Endodermal cell (in vitro differentiated cells): ENCODE measurements around the gene TNFRSF19. TPM values are rescaled to one million over a fixed set of nuclear protein-coding genes. Genes with fewer than 3 reads are reported as not detected.

Experiments used
- DNase-seq: peaks from one replicate; pipeline ENCODE4 v3.0.0-alpha.2; 2017
- H3K27ac ChIP-seq: 2 replicates; pipeline ENCODE4 v1.5.1; 2013; ENCODE audit warnings: mild to moderate bottlenecking, low read depth, low read length, moderate library complexity
- H3K27me3 ChIP-seq: 2 replicates; pipeline ENCODE4 v1.6.1; 2013; ENCODE audit warnings: mild to moderate bottlenecking, low read length, moderate library complexity; ENCODE audit not compliant: insufficient read depth, control insufficient read depth, poor library complexity, severe bottlenecking
- H3K36me3 ChIP-seq: 2 replicates; pipeline ENCODE4 v1.7.0; 2013; ENCODE audit warnings: mild to moderate bottlenecking, low read length, moderate library complexity; ENCODE audit not compliant: control insufficient read depth, insufficient read depth
- H3K4me1 ChIP-seq: one replicate; pipeline ENCODE4 v1.7.0; 2013; ENCODE audit warnings: low read length; ENCODE audit not compliant: control insufficient read depth, insufficient read depth
- H3K4me3 ChIP-seq: 2 replicates; pipeline ENCODE4 v1.5.1; 2013; ENCODE audit warnings: mild to moderate bottlenecking, low read length, moderate library complexity
- H3K9ac ChIP-seq: 2 replicates; pipeline ENCODE4 v1.6.1; 2013; ENCODE audit warnings: mild to moderate bottlenecking, low read length, moderate library complexity; ENCODE audit not compliant: poor library complexity, severe bottlenecking; ENCODE audit errors: extremely low read depth
- H3K9me3 ChIP-seq: 2 replicates; pipeline ENCODE4 v1.6.1; 2013; ENCODE audit warnings: mild to moderate bottlenecking, low read length, moderate library complexity; ENCODE audit not compliant: control insufficient read depth
- H3K27ac Mint-ChIP-seq: 2 replicates; pipeline ENCODE4 v1.8.0; 2020; ENCODE audit warnings: mixed read lengths
- H3K27me3 Mint-ChIP-seq: 2 replicates; pipeline ENCODE4 v1.8.0; 2021; ENCODE audit warnings: mild to moderate bottlenecking, mixed read lengths; ENCODE audit not compliant: insufficient read depth
- H3K36me3 Mint-ChIP-seq: 2 replicates; pipeline ENCODE4 v1.8.0; 2020; ENCODE audit warnings: low read depth, mixed read lengths
- H3K4me1 Mint-ChIP-seq: 2 replicates; pipeline ENCODE4 v1.8.0; 2020; ENCODE audit warnings: mixed read lengths
- H3K4me3 Mint-ChIP-seq: 2 replicates; pipeline ENCODE4 v1.8.0; 2020; ENCODE audit warnings: mild to moderate bottlenecking, moderate library complexity, mixed read lengths
- H3K9me3 Mint-ChIP-seq: 2 replicates; pipeline ENCODE4 v1.8.0; 2020; ENCODE audit warnings: mild to moderate bottlenecking, mixed read lengths
- CTCF ChIP-seq: fragments of 200-600 bp; sonication (generic); conservative IDR thresholded peaks from 2 replicates; pipeline ENCODE4 v1.5.0; 2021; ENCODE audit warnings: antibody characterized with exemption, mild to moderate bottlenecking
- WGBS, 2 experiments: methylation state at CpG; one replicate each; pipeline versions ENCODE4 v1.1.5 to v1.1.7; 2013; ENCODE audit warnings: missing lambda C conversion rate in 2 of 2, mixed read lengths in 1 of 2; ENCODE audit not compliant: insufficient coverage in 1 of 2, insufficient read length in 1 of 2; 5-methylcytosine and 5-hydroxymethylcytosine counted together
- total RNA-seq, 2 donors: library from RNA; stranded (reverse); fragmentation: NEBNext Ultra II Directional in 1 of 2; extraction: Animal tissue kit (Norgen Biotek cat#: 25700) in 1 of 2; gene quantifications; 2 replicates in 1 of 2; 3 replicates in 1 of 2; pipeline ENCODE4 v1.2.1, GENCODE V29; 2021

The TNFRSF19 gene
- total RNA-seq, 2 donors from 2014 or later, result 9.2 to 13.0 TPM

GRCh38 chr13:23724196-23724970, 154.2 kb downstream of the TNFRSF19 start:
- peak; percentile 56 for DNase-seq
- Histone ChIP-seq H3K9me3 (no peaks in the 10 kb centered on the region), H3K27me3 (no peaks in the 10 kb centered on the region), H3K4me3 (no peak overlapping the region), H3K4me1 (no peaks in the 10 kb centered on the region), H3K27ac (no peak overlapping the region), H3K36me3 (no peaks in the 10 kb centered on the region), H3K9ac (no peak overlapping the region)
- no peaks in the 10 kb centered on the region for H3K4me1 Mint-ChIP-seq
- no peak overlapping the region for H3K27ac Mint-ChIP-seq
- no peaks in the 10 kb centered on the region for H3K9me3 Mint-ChIP-seq
- H3K27me3 Mint-ChIP-seq, result no peaks in the 10 kb centered on the region
- no peak overlapping the region for H3K4me3 Mint-ChIP-seq
- peaks cover 5% of the 10 kb centered on the region for H3K36me3 Mint-ChIP-seq
- TF ChIP-seq CTCF, result no peak
- 74 to 79% methylated on average over 4 to 7 of the region's 7 CpGs for WGBS, 2 experiments

Other genes starting within 250 kb of the TNFRSF19 start
- gene SACS, start 136.7 kb upstream of the TNFRSF19 start, total RNA-seq, result 10 to 100 TPM; 17.6 to 22.3 TPM